Activated CD4-positive, alpha-beta T cell treated with anti-CD3 and anti-CD28 coated beads, Interleukin-2, amount 50 U/mL, for 48 hours (primary cell): ENCODE results near the gene PAPOLA.
A peak's percentile ranks its signal among the peaks of the same experiment; 100 is the strongest.

Source experiments
- DNase-seq, 2 experiments: peaks; one replicate each; pipeline ENCODE4 v3.0.0-alpha.2; 2020

The PAPOLA gene

DNA sequence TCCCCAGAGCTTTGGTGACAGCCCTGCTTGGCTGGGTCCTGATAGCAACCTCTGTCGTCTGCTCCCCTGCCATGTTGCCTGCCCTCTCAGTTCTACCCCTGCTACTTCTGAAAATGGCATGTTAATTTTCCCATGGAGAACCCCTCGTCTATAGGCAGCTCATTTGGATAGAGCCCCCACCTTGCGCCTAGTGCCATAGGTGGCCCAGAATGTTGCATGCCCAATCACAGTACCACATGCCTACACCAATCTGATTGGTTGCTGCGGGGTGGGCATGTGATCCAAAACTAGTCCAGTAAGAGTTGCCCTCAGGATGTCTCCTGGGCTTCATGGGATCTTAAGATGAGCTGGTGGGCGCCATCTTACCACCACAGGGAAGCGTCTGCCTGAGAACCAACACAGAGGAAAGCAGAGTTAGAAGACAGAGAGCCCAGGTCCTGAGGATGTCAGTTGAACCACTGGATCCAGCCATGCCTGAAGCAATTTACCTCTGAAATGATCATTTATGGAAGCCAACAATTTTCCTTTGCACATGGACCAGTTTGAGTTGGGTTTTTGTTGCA is 85.7 kb downstream of the PAPOLA start:
- no peak for DNase-seq

DNA sequence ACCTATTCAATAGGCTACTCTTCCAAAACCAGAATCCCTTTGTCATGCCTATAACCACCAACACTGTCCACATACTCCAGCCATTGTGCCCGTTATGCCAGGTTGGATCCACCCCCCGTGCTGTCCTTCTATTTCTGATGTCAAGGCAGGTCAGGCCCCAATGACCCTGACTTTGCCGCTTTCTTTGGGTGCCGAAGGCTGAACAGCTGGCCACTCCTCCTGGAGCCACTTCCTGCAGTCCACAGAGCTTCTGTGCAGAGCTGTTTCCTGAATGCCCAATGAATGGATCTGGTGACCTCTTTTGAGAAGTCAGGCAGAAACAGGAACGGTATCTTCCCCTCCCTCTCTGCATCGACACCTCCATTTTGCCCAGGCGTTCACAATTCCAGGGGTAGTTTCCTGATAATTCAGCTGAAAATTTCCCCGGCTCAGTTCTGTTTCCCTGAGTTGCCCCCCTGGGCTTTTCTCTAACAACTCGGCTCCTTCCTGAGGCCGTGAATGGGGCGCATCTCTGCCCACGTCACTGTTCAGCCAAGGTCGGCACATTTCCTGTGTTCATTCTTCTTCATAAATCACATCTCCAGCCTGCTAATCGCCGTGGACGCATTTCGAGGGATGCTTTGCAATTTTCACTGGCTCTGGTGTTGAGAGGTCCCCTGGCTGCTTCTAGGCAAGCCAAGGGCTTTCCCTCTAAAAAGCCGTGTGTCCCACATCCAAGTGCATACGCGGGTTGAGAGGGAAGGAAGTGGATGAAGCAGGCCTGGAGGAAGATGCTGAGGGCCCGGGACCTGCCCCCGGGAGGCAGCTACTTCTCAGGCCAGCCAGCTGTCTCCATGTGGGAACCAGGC is 86.5 kb downstream of the PAPOLA start:
- no peak for DNase-seq

DNA sequence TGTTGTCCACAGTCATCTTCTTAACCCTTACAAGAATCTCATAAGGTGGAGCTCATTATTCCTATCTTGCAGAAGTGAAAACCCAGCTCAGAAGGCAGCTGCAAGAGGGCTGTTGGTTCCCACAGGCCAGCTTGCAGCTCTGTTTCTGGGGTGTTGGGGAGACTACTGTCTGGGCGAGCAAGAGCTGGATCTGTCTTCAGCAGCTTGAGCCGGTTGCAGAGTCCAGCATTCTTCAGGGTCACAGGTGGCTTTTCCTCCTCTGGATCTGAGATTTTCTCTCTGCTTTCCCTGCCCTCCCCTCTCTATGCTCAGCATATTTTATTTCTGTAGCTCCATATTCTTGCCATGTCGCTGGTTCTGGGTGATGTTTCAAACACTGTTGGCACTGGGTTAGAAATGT is 87.4 kb downstream of the PAPOLA start:
- no peak for DNase-seq

DNA sequence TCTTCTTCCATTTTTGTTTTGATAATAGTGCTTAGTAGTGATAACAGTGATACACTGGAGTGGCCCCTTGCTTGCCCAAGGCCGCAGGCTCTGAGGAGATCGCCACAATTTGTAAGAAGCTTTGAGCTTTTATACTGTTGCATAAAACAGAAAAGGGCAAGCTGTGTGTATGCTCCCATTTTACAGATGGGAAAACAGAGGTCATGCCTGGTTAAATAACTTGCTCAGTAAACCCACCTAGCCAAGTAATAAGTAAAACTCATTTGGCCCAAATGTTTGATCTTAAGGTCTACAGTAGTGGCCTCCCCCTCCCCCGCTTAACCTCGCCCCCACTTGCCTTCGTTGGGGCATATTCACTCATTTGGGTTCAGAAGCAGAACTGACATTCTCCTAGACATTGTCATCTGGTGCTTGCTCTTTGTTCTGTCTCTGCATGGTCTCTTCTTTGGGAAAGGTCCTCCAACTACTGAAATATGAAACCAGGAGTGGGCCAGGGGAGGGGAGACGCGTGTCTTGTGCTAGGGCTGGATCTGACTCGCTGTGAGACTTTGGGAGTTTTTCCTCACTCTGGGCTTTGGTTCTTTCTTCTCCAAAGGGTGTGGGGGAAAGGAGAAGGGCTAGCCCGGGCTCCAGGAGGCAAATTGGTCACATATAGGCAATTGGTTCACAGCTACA is 88.1 kb downstream of the PAPOLA start:
- DNase-seq = no peak

DNA sequence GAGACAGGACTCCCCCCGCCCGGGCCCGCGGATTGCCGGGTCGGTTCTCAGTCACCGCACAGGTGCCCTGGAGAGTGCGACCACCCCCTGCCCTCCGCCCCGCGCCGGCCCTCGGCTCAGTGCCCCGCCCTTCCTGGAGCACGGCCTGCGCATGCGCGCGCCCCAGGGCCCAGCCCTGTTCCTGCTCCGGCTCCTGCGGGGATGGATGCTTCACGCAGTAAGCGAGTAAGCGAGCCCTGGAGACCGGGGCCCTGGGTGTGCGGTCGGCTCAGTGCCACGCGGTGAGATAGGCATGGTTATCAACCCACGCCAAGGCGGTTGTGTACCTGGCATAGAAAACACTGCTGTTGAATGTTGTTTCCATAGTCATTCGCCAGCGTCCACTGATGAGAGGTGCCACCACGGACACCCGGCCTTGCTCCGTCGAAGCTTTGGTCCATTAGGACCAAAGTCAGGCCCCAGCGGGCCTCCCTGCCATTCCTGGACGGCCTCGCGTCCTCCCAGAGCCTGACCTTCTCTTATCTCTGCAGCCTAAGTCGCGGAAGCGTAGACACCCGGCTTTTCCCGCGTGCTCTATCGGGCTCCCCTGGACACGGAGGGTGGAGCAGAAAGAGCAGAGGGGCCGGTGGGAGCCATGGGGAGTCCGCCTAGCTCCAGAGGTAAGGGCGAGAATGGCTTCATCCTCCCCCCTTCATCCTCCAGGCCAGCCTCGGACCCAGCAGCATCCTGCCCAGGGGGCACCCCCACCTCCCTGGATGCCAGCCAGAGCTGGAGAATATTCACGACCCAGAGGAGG is 90.6 kb downstream of the PAPOLA start:
- peak; percentile 71 to 74 for DNase-seq

DNA sequence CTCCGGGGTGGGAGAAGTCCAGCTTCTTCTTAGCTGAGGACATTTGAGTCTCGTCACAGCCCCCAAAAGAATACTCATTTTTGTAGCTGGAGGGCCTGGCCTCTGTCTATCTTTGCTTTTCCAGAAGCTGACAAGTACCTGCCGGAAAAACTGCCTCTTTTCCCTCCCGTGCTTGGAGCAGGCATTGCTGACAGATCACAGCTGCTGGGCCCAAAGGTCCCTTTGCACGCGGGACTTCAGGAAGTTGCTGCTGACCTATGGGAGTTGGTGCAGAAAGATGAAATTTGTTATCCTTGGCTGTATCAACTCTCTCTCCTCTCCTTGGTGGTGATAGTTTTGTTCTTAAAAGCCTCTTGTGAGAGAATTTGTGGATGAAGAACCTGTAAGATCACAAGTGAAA is 92.8 kb downstream of the PAPOLA start:
- no peak for DNase-seq

DNA sequence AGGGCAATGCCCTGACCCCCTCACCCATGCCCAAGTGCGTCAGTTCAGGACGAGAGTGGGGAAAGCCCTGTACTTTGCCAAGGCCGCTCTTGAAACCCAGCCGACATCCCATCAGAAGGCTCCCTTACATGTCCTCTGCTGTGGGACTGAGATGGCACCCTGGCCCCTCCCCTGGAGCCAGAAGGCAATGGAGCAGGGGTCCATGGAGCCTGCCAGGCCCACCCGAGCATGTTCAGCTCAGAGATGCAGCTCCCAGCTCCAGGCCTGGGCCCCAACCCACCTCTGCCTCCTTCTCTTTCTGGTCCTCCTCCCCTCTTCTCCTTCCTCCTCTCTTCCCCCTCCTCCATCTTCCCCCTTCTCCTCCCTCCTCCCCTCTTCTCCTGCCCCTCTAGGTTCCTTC is 95.5 kb downstream of the PAPOLA start:
- DNase-seq = no peak

DNA sequence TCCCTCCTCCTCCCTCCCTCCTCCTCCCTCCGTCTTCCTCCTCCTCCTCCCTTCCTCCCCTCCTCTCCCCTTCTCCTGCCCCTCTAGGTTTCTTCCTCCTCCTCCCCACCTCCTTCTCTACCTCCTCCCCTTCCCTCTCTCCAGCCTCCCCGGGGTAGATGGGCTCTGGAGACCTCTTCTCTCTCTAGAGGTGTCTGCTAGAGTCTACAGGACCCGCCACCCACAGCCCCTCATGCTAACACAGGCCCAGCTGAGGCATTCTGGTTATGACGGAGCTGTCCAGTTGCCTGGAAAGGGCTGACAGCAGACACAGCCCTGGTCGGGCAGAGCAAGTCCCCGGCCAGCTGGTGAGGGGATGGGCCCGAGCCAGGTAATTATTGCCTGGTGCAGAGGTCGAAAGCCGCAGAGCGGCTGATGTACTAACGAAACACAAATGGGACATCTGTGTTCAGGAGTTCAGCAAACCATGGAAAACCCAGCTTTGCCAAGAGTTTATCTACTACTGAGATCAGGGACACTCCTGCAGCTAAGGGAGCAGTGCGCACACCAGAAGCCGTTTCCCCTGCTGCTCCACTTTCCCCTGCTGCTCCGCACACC is 96.2 kb downstream of the PAPOLA start:
- no peak for DNase-seq

DNA sequence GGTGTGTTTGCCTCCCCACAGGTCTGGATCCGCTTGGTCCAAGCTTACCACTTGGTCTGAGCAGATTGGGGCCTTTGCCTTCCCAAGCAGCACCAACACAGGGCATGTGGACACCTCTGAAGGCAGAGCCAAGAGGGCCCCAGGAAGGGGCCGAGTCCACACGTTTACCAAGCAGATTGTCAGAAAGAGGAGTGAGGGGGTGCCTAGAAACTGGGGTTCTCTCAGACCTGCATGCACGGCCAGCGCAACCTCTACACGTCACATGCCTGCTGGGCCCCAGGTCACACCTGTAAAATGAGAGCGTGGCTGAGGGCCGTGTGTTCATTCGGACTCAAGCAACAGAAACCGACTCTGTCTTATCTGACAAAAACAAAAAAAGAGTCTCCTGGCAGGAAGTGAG is 96.9 kb downstream of the PAPOLA start:
- no peak for DNase-seq

DNA sequence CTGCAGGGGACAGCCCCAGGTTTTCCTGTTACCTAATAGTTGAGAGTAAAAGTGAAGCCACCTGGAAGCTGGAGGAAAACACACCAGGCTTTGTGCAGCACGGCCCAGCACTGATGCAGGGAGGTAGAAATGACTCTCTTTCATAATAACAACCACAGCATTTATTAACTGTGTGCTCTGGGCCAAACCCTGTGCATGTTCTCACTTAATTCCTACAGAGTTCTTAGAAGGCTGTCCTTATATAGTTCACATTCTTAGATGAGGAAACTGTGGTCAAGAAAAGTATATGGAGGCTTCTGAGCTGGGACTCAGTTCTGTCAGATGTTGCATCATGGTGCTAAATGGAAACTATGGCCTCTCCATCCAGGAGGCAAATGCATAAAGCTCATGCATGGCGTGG is 100.0 kb downstream of the PAPOLA start:
- DNase-seq = no peak

DNA sequence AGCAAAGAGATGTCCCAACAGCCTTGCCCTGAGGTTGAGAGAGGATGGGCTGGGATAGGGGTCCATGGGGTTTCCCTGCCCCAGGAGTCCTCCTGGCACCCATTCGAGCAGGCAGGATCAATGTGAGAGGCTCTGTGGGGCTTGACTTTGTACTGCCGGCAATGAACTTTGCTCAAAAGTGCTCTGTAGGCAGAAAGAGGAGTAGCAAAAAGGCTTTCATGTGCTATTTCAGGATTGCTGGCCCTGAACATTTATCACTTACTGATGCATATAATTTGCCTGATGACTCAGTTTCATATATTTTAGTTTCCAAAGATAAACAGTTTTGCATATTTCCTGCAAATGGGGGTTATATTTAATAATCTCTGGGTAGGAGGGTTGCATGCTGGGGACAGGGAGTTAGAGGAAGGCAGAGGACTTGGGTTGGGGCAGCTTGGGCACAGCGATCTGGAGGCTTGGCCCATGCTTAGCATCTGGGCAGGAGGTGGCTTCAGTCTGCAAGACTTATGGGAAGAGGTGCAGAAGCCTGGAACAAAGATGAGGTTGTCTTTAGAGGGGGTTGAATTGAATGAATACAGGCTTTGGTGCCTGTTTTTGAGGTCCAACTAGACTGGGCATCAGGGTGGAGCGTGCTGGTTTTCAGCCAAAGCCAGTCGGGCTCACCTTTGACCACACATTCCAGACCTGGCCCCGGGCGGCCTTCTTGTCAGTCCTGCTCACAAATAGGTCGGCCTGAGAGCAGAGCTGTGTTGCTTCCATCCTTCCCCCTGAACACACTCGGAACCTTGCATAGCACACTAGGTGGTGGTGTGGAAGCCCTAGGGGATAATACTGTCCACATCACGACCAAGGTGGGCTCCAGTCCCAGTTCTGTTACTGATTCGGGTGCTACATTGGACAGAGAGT is 101.4 kb downstream of the PAPOLA start:
- DNase-seq = no peak

DNA sequence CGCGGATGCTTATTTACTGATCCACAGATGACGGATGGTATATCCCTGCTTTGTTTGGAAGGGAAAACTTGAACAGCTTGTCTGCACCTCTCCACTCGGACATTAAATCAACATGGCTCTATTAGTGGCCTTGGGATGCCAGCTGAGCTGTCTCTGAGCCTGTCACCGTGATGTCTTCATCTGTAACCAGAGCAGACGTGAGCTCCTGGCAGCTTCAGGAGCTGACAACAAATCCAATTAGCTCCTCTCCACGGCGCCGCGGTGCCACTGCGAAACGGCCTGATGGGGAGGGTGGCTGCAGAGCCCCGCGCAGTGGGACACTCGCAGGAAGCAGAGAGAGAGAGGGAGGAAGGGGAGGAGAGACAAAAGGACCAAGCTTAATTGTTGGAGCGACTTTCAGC is 112.3 kb downstream of the PAPOLA start:
- DNase-seq = no peak

DNA sequence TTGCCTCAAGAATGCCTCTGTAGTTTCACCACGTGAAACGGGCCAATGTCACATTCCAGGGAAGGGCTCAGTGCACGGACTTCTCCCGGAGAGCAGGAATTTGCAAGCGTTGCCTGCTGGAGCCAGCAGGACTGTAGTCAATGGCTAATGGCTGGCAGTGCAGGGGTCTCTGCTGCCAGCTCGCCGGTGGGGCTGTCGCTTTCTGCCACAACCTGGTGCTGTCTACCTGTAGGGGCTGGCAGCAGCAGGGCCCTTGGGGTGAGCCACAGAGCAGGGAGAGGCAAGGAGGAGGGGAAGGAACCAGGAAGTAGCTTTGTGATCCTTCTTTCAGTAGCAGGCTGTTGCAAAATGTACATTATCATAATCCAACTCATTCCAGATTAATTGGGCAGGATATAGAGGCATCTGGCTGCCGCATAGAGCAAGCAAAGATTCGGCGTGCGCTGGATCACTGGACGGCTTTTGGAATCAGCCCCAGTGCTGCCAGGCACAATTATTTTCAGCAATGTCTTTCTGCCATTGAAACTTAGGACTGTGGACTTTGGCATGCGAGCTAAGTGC is 114.1 kb downstream of the PAPOLA start:
- no peak for DNase-seq
